ENCODE results near the gene SMCO1. TPM values are rescaled to one million over a fixed set of nuclear protein-coding genes. Genes with fewer than 3 reads are reported as not detected.

SMCO1 gene
- total RNA-seq, 1 experiment from 2014 or later, result not detected

- H3K4me3 ChIP-seq (ENCODE audit: low read depth, low read length), result no peak overlapping the region
Observed at GRCh38 chr3:196531418-196531817, 16.3 kb upstream of the SMCO1 start.

GRCh38 chr3:196528639-196529233 lies 13.6 kb upstream of the SMCO1 start:
- no peaks in the 10 kb centered on the region for H3K36me3 Mint-ChIP-seq (ENCODE audit: insufficient read depth, unreplicated experiment)
- H3K27me3 Mint-ChIP-seq (ENCODE audit: insufficient read depth, unreplicated experiment), result no peaks in the 10 kb centered on the region
- BruUV-seq (replicated peaks), result no TSS peak
- peak overlapping the region; percentile 46 for H3K4me3 Mint-ChIP-seq (ENCODE audit: unreplicated experiment)
- Histone ChIP-seq H3K4me3 (ENCODE audit: low read depth, low read length) (peak overlapping the region; percentile 46), H3K9me3 (peaks cover 6% of the 10 kb centered on the region; the same call in 1 of the 2 replicates), H3K4me1 (no peaks in the 10 kb centered on the region), H3K36me3 (ENCODE audit: control insufficient read depth, insufficient read depth, low read length) (no peaks in the 10 kb centered on the region), H3K27me3 (replicated peaks; ENCODE audit: control insufficient read depth, insufficient read depth, low read length) (no peaks in the 10 kb centered on the region)
- CTCF ChIA-PET, result interaction anchor here (0.5 to 1.2 kb wide), 3 partner anchors 8 to 162 kb away, joined by 3 read pairs; no protein-coding TSS in a partner anchor
- peak; percentile 50 to 84 for DNase-seq
- H3K27ac Mint-ChIP-seq (ENCODE audit: unreplicated experiment), result no peak overlapping the region
- H3K4me1 Mint-ChIP-seq (ENCODE audit: low read depth, unreplicated experiment), result no peaks in the 10 kb centered on the region
- intact Hi-C loops (cut with micrococcal nuclease; ENCODE audit: unreplicated experiment), result no loop called here
- H3K9me3 Mint-ChIP-seq (ENCODE audit: unreplicated experiment), result peaks cover 19% of the 10 kb centered on the region
- TF ChIP-seq CTCF (IDR thresholded peaks at IDR 0.05; ENCODE audit: insufficient read depth in 1 of 2, low read depth in 1 of 2, low read length in 1 of 2, severe bottlenecking in 1 of 2, unreplicated experiment in 1 of 2), result peak; percentile 28 to 43
- POLR2A ChIA-PET, result interaction anchor here (0.6 to 0.9 kb wide), 4 partner anchors 10 to 211 kb away, joined by 3 to 4 read pairs (median 4); partner anchors contain the start of genes FBXO45, PAK2 and WDR53

More at GRCh38 chr3:196531418-196531817, 16.3 kb upstream of the SMCO1 start:
- POLR2A ChIA-PET, result no interaction called here
- H3K4me1 ChIP-seq, result no peaks in the 10 kb centered on the region
- no peaks in the 10 kb centered on the region for H3K36me3 Mint-ChIP-seq (ENCODE audit: insufficient read depth, unreplicated experiment)
- H3K9me3 Mint-ChIP-seq (ENCODE audit: unreplicated experiment), result peaks cover 19% of the 10 kb centered on the region
- no peak overlapping the region for H3K4me3 Mint-ChIP-seq (ENCODE audit: unreplicated experiment)
- BruUV-seq (replicated peaks), result no TSS peak
- H3K4me1 Mint-ChIP-seq (ENCODE audit: low read depth, unreplicated experiment), result no peaks in the 10 kb centered on the region
- no peak overlapping the region for H3K27ac Mint-ChIP-seq (ENCODE audit: unreplicated experiment)
- no peak for DNase-seq
- no peaks in the 10 kb centered on the region for H3K27me3 ChIP-seq (replicated peaks; ENCODE audit: control insufficient read depth, insufficient read depth, low read length)
- CTCF ChIA-PET, result no interaction called here
- H3K27me3 Mint-ChIP-seq (ENCODE audit: insufficient read depth, unreplicated experiment), result no peaks in the 10 kb centered on the region
- intact Hi-C loops (cut with micrococcal nuclease; ENCODE audit: unreplicated experiment), result no loop called here
- no peaks in the 10 kb centered on the region for H3K9me3 ChIP-seq
- no peaks in the 10 kb centered on the region for H3K36me3 ChIP-seq (ENCODE audit: control insufficient read depth, insufficient read depth, low read length)
- no peak for TF ChIP-seq CTCF (IDR thresholded peaks at IDR 0.05; ENCODE audit: insufficient read depth in 1 of 2, low read depth in 1 of 2, low read length in 1 of 2, severe bottlenecking in 1 of 2, unreplicated experiment in 1 of 2)

- no peak overlapping the region for H3K4me3 Mint-ChIP-seq (ENCODE audit: unreplicated experiment)
- no peaks in the 10 kb centered on the region for H3K36me3 ChIP-seq (ENCODE audit: control insufficient read depth, insufficient read depth, low read length)
- POLR2A ChIA-PET, result no interaction called here
- peaks cover 9% of the 10 kb centered on the region for H3K9me3 ChIP-seq
- no peak overlapping the region for H3K27ac Mint-ChIP-seq (ENCODE audit: unreplicated experiment)
- no peak overlapping the region for H3K4me3 ChIP-seq (ENCODE audit: low read depth, low read length)
- intact Hi-C loops (cut with micrococcal nuclease; ENCODE audit: unreplicated experiment), result no loop called here
- no peaks in the 10 kb centered on the region for H3K4me1 ChIP-seq
- H3K27me3 Mint-ChIP-seq (ENCODE audit: insufficient read depth, unreplicated experiment), result no peaks in the 10 kb centered on the region
- BruUV-seq (replicated peaks), result no TSS peak
- CTCF ChIA-PET, result no interaction called here
- H3K27me3 ChIP-seq (replicated peaks; ENCODE audit: control insufficient read depth, insufficient read depth, low read length), result no peaks in the 10 kb centered on the region
- TF ChIP-seq CTCF (IDR thresholded peaks at IDR 0.05; ENCODE audit: insufficient read depth in 1 of 2, low read depth in 1 of 2, low read length in 1 of 2, severe bottlenecking in 1 of 2, unreplicated experiment in 1 of 2), result no peak
- no peaks in the 10 kb centered on the region for H3K36me3 Mint-ChIP-seq (ENCODE audit: insufficient read depth, unreplicated experiment)
- H3K9me3 Mint-ChIP-seq (ENCODE audit: unreplicated experiment), result peaks cover 19% of the 10 kb centered on the region
- no peaks in the 10 kb centered on the region for H3K4me1 Mint-ChIP-seq (ENCODE audit: low read depth, unreplicated experiment)
- no peak for DNase-seq
Observed at GRCh38 chr3:196525141-196525540, 10.0 kb upstream of the SMCO1 start.

Data from Caco-2 (cell line).